ENCODE results near the gene HIC1.

HIC1 gene

GRCh38 chr17:2068031-2068518 lies 13.2 kb downstream of the HIC1 start:
- peak; percentile 40 for ATAC-seq
- TF ChIP-seq ZNF70 (CRISPR knock-in tag; IDR thresholded peaks at IDR 0.05) (no peak), ZNF565 (CRISPR knock-in tag; conservative IDR thresholded peaks at IDR 0.05; ENCODE audit: low read depth) (no peak)

DNA sequence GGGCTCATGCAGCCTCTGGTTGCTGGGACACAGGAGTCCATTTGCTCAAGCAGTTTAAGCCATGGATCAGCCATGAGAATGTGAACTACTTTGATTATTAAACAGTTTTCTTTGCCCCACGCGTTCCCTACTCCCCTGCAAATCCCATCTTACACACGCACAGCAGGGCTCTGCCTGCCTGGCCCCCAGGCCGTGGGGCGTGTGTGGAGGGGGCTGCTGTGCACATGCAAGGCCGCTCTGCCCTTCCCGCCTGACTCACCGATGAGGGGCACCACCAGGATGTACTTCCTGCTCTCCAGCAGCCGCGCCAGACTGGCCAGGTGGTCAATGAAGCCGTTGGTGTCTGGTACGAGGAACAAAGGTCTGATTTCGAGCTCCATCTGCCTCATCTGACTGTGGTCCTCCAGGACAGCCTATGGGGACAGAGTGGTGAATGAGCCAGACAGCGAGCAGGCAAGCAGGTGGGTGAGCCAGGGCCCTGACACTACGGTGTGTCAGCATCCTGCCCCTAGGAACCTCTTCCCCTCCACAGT lies 13.7 kb downstream of the HIC1 start:
- TF ChIP-seq BACH2 (CRISPR knock-in tag; IDR thresholded peaks at IDR 0.05; ENCODE audit: borderline replicate concordance) (0 out of 2 replicates have a peak, but pooled peaks have one; percentile 54), ZFP3 (CRISPR knock-in tag; IDR thresholded peaks at IDR 0.05) (no peak), CREB5 (CRISPR knock-in tag; IDR thresholded peaks at IDR 0.05; ENCODE audit: low read depth) (no peak), ZNF565 (CRISPR knock-in tag; conservative IDR thresholded peaks at IDR 0.05; ENCODE audit: low read depth) (no peak), GLIS3 (CRISPR knock-in tag; IDR thresholded peaks at IDR 0.05) (no peak), ZNF70 (CRISPR knock-in tag; IDR thresholded peaks at IDR 0.05) (0 out of 2 replicates have a peak, but pooled peaks have one; percentile 30)
- TF ChIP-seq, protein P1, sequence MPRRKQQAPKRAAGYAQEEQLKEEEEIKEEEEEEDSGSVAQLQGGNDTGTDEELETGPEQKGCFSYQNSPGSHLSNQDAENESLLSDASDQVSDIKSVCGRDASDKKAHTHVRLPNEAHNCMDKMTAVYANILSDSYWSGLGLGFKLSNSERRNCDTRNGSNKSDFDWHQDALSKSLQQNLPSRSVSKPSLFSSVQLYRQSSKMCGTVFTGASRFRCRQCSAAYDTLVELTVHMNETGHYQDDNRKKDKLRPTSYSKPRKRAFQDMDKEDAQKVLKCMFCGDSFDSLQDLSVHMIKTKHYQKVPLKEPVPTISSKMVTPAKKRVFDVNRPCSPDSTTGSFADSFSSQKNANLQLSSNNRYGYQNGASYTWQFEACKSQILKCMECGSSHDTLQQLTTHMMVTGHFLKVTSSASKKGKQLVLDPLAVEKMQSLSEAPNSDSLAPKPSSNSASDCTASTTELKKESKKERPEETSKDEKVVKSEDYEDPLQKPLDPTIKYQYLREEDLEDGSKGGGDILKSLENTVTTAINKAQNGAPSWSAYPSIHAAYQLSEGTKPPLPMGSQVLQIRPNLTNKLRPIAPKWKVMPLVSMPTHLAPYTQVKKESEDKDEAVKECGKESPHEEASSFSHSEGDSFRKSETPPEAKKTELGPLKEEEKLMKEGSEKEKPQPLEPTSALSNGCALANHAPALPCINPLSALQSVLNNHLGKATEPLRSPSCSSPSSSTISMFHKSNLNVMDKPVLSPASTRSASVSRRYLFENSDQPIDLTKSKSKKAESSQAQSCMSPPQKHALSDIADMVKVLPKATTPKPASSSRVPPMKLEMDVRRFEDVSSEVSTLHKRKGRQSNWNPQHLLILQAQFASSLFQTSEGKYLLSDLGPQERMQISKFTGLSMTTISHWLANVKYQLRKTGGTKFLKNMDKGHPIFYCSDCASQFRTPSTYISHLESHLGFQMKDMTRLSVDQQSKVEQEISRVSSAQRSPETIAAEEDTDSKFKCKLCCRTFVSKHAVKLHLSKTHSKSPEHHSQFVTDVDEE (CRISPR knock-in tag; IDR thresholded peaks at IDR 0.05) = 0 out of 2 replicates have a peak, but pooled peaks have one; percentile 48
- ATAC-seq = peak; percentile 7; the same call in 2 of the 3 replicates

GRCh38 chr17:2070241-2071023 lies 15.5 kb downstream of the HIC1 start:
- TF ChIP-seq ISL1 (CRISPR knock-in tag; IDR thresholded peaks at IDR 0.05) (no peak), TOX (CRISPR knock-in tag; IDR thresholded peaks at IDR 0.05; ENCODE audit: borderline replicate concordance) (no peak), OSR1 (CRISPR knock-in tag; IDR thresholded peaks at IDR 0.05) (no peak), ARNTL (CRISPR knock-in tag; IDR thresholded peaks at IDR 0.05; ENCODE audit: borderline replicate concordance, low read depth) (no peak), ZNF565 (CRISPR knock-in tag; conservative IDR thresholded peaks at IDR 0.05; ENCODE audit: low read depth) (no peak), CREB5 (CRISPR knock-in tag; IDR thresholded peaks at IDR 0.05; ENCODE audit: low read depth) (no peak), GLIS3 (CRISPR knock-in tag; IDR thresholded peaks at IDR 0.05) (no peak), RARB (CRISPR knock-in tag; IDR thresholded peaks at IDR 0.05) (no peak), ZFP3 (CRISPR knock-in tag; IDR thresholded peaks at IDR 0.05) (no peak), BACH2 (CRISPR knock-in tag; IDR thresholded peaks at IDR 0.05; ENCODE audit: borderline replicate concordance) (no peak), SNAI2 (CRISPR knock-in tag; IDR thresholded peaks at IDR 0.05) (no peak), ZC3H10 (CRISPR knock-in tag; IDR thresholded peaks at IDR 0.05) (no peak), PPARA (CRISPR knock-in tag; IDR thresholded peaks at IDR 0.05; ENCODE audit: borderline replicate concordance) (no peak), ESRRG (CRISPR knock-in tag; IDR thresholded peaks at IDR 0.05) (no peak)
- TF ChIP-seq, protein P1 (CRISPR knock-in tag; IDR thresholded peaks at IDR 0.05) = no peak
- TF ChIP-seq, protein P2, sequence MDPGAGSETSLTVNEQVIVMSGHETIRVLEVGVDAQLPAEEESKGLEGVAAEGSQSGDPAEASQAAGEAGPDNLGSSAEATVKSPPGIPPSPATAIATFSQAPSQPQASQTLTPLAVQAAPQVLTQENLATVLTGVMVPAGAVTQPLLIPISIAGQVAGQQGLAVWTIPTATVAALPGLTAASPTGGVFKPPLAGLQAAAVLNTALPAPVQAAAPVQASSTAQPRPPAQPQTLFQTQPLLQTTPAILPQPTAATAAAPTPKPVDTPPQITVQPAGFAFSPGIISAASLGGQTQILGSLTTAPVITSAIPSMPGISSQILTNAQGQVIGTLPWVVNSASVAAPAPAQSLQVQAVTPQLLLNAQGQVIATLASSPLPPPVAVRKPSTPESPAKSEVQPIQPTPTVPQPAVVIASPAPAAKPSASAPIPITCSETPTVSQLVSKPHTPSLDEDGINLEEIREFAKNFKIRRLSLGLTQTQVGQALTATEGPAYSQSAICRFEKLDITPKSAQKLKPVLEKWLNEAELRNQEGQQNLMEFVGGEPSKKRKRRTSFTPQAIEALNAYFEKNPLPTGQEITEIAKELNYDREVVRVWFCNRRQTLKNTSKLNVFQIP (CRISPR knock-in tag; IDR thresholded peaks at IDR 0.05; ENCODE audit: borderline replicate concordance, low read depth) = no peak
- TF ChIP-seq, protein P3, sequence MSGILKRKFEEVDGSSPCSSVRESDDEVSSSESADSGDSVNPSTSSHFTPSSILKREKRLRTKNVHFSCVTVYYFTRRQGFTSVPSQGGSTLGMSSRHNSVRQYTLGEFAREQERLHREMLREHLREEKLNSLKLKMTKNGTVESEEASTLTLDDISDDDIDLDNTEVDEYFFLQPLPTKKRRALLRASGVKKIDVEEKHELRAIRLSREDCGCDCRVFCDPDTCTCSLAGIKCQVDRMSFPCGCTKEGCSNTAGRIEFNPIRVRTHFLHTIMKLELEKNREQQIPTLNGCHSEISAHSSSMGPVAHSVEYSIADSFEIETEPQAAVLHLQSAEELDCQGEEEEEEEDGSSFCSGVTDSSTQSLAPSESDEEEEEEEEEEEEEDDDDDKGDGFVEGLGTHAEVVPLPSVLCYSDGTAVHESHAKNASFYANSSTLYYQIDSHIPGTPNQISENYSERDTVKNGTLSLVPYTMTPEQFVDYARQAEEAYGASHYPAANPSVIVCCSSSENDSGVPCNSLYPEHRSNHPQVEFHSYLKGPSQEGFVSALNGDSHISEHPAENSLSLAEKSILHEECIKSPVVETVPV (CRISPR knock-in tag; IDR thresholded peaks at IDR 0.05) = no peak
- TF ChIP-seq, protein P4, sequence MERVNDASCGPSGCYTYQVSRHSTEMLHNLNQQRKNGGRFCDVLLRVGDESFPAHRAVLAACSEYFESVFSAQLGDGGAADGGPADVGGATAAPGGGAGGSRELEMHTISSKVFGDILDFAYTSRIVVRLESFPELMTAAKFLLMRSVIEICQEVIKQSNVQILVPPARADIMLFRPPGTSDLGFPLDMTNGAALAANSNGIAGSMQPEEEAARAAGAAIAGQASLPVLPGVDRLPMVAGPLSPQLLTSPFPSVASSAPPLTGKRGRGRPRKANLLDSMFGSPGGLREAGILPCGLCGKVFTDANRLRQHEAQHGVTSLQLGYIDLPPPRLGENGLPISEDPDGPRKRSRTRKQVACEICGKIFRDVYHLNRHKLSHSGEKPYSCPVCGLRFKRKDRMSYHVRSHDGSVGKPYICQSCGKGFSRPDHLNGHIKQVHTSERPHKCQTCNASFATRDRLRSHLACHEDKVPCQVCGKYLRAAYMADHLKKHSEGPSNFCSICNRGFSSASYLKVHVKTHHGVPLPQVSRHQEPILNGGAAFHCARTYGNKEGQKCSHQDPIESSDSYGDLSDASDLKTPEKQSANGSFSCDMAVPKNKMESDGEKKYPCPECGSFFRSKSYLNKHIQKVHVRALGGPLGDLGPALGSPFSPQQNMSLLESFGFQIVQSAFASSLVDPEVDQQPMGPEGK (CRISPR knock-in tag; IDR thresholded peaks at IDR 0.05; ENCODE audit: borderline replicate concordance) = no peak
- ATAC-seq = no peak; the same call in 2 of the 3 replicates
